ENCODE measurements around the gene MOB3A.
"Not testable (repeated sequence)": the region's sequence is repeated elsewhere in the genome, so short reads cannot be mapped to it uniquely, and the experiment has no call there.

GRCh38 chr19:2128252-2128651 is 32.1 kb upstream of the MOB3A start:
- TF ChIP-seq, protein P1, sequence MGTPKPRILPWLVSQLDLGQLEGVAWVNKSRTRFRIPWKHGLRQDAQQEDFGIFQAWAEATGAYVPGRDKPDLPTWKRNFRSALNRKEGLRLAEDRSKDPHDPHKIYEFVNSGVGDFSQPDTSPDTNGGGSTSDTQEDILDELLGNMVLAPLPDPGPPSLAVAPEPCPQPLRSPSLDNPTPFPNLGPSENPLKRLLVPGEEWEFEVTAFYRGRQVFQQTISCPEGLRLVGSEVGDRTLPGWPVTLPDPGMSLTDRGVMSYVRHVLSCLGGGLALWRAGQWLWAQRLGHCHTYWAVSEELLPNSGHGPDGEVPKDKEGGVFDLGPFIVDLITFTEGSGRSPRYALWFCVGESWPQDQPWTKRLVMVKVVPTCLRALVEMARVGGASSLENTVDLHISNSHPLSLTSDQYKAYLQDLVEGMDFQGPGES (IDR thresholded peaks at IDR 0.05; ENCODE audit: low read depth, low read length), result not testable (repeated sequence)
- not testable (repeated sequence) for TF ChIP-seq JUND (IDR thresholded peaks at IDR 0.05); SMC3 (IDR thresholded peaks at IDR 0.05; ENCODE audit: low read depth, low read length); CTCF (IDR thresholded peaks at IDR 0.05); POLR2AphosphoS5 (IDR thresholded peaks at IDR 0.05; ENCODE audit: low read depth, low read length); EZH2phosphoT487 (IDR thresholded peaks at IDR 0.05; ENCODE audit: borderline replicate concordance, low read depth); EP300 (IDR thresholded peaks at IDR 0.05; ENCODE audit: borderline replicate concordance in 1 of 2, low read depth in 1 of 2, low read length in 1 of 2); FOXM1 (IDR thresholded peaks at IDR 0.05; ENCODE audit: low read depth); TCF12 (IDR thresholded peaks at IDR 0.05); REST (IDR thresholded peaks at IDR 0.05; ENCODE audit: low read depth, low read length); SIN3A (IDR thresholded peaks at IDR 0.05; ENCODE audit: borderline replicate concordance, low read depth, low read length); RAD21 (IDR thresholded peaks at IDR 0.05; ENCODE audit: low read length)
- TF ChIP-seq, protein P2, sequence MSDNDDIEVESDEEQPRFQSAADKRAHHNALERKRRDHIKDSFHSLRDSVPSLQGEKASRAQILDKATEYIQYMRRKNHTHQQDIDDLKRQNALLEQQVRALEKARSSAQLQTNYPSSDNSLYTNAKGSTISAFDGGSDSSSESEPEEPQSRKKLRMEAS (IDR thresholded peaks at IDR 0.05; ENCODE audit: low read depth), result not testable (repeated sequence)
